GM23338 (cell line): ENCODE measurements around the gene ATOH8.

ENCODE experiments used
- CREB1 ChIP-seq: fragments of 250-450 bp; sonication (Bioruptor Pico); IDR thresholded peaks from 2 replicates; pipeline ENCODE4 v1.5.0; 2020; ENCODE audit warnings: low read depth, mild to moderate bottlenecking, moderate library complexity
- ETS1 ChIP-seq: IDR thresholded peaks from 2 replicates; pipeline ENCODE4 v1.6.1; 2016; ENCODE audit warnings: antibody characterized with exemption
- EZH2 ChIP-seq: fragments of 200-600 bp; sonication (generic); IDR thresholded peaks from one replicate; pipeline ENCODE4 v1.8.0; 2017; ENCODE audit warnings: antibody characterized with exemption, mild to moderate bottlenecking, low read depth; ENCODE audit not compliant: unreplicated experiment
- EZH2phosphoT487 ChIP-seq: fragments of 200-600 bp; sonication (generic); IDR thresholded peaks from one replicate; pipeline ENCODE4 v1.8.1; 2018; ENCODE audit warnings: antibody characterized with exemption; ENCODE audit not compliant: unreplicated experiment
- JUNB ChIP-seq: IDR thresholded peaks from one replicate; pipeline ENCODE4 v1.6.1; 2016; ENCODE audit warnings: antibody characterized with exemption; ENCODE audit not compliant: unreplicated experiment
- NANOG ChIP-seq: IDR thresholded peaks from 2 replicates; pipeline ENCODE4 v1.6.1; 2016; ENCODE audit warnings: antibody characterized with exemption, borderline replicate concordance
- POLR2AphosphoS5 ChIP-seq: IDR thresholded peaks from 2 replicates; pipeline ENCODE4 v1.6.1; 2016; ENCODE audit warnings: antibody characterized with exemption, low read depth
- STAT1 ChIP-seq: IDR thresholded peaks from one replicate; pipeline ENCODE4 v1.6.1; 2016; ENCODE audit warnings: antibody characterized with exemption; ENCODE audit not compliant: unreplicated experiment
- ZNF114 ChIP-seq: fragments of 250-450 bp; sonication (Bioruptor Pico); IDR thresholded peaks from 2 replicates; pipeline ENCODE4 v1.5.0; 2020; ENCODE audit warnings: mild to moderate bottlenecking, moderate library complexity
- ZNF331 ChIP-seq: fragments of 250-450 bp; sonication (Bioruptor Pico); IDR thresholded peaks from 2 replicates; pipeline ENCODE4 v1.5.0; 2020; ENCODE audit warnings: low read depth, mild to moderate bottlenecking, moderate library complexity
- TF ChIP-seq, protein P1 (sequence below): IDR thresholded peaks from one replicate; pipeline ENCODE4 v1.6.1; 2018; ENCODE audit warnings: antibody characterized with exemption; ENCODE audit not compliant: unreplicated experiment
- TF ChIP-seq, protein P2 (sequence below), 2 experiments: fragments of 200-600 bp in 1 of 2; sonication (generic) in 1 of 2; conservative IDR thresholded peaks; 2 replicates each; pipeline versions ENCODE4 v1.5.1 to v1.6.1; 2016 to 2017; ENCODE audit warnings: antibody characterized with exemption in 2 of 2, low read depth in 2 of 2, mild to moderate bottlenecking in 2 of 2, moderate library complexity in 1 of 2
- TF ChIP-seq, protein P3 (sequence below): fragments of 250-450 bp; sonication (Bioruptor Pico); IDR thresholded peaks from 2 replicates; pipeline ENCODE4 v1.5.0; 2020; ENCODE audit warnings: mild to moderate bottlenecking, moderate library complexity

DNA sequence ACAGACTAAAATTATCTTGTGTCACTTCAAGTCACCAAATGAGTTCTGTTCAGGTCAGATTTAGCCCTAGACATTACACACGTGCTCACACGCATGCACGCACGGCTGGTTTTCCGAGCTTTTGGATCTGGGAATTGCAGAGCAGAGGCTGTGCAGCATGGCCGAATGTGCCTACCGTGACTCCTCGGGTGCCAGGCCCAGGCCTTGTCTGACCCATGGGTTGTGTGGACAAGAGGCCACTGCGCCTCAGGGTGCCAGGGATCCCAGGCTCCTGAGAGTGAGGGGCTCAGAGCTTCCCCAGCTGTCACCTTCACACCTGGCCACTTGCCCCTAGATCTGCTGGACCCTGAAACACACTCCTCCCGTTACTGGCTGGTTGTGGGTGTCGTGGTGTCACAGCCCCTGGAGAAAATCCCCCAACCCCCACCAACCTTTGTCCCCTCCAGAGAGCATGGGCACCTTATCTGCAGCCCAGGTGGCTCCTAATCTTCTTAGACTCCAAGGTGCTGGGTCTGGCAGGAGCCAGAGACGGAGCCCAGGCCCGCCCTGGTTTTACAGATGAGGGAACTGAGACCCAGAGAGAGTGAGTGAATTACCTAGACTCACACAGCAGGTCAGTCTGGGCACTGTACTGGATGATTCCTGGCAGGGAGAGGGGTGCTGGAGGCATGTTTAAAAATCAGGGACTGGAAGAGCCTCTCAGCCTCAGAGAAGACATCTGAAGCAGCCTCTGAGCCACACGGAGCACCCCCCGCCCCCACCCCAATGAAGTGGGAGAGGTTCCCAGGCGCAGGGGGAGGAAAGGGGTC, 56.8 kb downstream of the ATOH8 start:
- TF ChIP-seq STAT1, result no peak
- TF ChIP-seq EZH2, result no peak
- TF ChIP-seq, protein P1, sequence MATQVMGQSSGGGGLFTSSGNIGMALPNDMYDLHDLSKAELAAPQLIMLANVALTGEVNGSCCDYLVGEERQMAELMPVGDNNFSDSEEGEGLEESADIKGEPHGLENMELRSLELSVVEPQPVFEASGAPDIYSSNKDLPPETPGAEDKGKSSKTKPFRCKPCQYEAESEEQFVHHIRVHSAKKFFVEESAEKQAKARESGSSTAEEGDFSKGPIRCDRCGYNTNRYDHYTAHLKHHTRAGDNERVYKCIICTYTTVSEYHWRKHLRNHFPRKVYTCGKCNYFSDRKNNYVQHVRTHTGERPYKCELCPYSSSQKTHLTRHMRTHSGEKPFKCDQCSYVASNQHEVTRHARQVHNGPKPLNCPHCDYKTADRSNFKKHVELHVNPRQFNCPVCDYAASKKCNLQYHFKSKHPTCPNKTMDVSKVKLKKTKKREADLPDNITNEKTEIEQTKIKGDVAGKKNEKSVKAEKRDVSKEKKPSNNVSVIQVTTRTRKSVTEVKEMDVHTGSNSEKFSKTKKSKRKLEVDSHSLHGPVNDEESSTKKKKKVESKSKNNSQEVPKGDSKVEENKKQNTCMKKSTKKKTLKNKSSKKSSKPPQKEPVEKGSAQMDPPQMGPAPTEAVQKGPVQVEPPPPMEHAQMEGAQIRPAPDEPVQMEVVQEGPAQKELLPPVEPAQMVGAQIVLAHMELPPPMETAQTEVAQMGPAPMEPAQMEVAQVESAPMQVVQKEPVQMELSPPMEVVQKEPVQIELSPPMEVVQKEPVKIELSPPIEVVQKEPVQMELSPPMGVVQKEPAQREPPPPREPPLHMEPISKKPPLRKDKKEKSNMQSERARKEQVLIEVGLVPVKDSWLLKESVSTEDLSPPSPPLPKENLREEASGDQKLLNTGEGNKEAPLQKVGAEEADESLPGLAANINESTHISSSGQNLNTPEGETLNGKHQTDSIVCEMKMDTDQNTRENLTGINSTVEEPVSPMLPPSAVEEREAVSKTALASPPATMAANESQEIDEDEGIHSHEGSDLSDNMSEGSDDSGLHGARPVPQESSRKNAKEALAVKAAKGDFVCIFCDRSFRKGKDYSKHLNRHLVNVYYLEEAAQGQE, result no peak
- TF ChIP-seq, protein P2, sequence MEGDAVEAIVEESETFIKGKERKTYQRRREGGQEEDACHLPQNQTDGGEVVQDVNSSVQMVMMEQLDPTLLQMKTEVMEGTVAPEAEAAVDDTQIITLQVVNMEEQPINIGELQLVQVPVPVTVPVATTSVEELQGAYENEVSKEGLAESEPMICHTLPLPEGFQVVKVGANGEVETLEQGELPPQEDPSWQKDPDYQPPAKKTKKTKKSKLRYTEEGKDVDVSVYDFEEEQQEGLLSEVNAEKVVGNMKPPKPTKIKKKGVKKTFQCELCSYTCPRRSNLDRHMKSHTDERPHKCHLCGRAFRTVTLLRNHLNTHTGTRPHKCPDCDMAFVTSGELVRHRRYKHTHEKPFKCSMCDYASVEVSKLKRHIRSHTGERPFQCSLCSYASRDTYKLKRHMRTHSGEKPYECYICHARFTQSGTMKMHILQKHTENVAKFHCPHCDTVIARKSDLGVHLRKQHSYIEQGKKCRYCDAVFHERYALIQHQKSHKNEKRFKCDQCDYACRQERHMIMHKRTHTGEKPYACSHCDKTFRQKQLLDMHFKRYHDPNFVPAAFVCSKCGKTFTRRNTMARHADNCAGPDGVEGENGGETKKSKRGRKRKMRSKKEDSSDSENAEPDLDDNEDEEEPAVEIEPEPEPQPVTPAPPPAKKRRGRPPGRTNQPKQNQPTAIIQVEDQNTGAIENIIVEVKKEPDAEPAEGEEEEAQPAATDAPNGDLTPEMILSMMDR (conservative IDR thresholded peaks at IDR 0.05; ENCODE audit: low read depth in 2 of 2), result no peak
- TF ChIP-seq POLR2AphosphoS5, result no peak
- TF ChIP-seq ZNF114 (CRISPR knock-in tag), result no peak
- no peak for TF ChIP-seq EZH2phosphoT487
- TF ChIP-seq CREB1 (CRISPR knock-in tag), result no peak
- TF ChIP-seq, protein P3, sequence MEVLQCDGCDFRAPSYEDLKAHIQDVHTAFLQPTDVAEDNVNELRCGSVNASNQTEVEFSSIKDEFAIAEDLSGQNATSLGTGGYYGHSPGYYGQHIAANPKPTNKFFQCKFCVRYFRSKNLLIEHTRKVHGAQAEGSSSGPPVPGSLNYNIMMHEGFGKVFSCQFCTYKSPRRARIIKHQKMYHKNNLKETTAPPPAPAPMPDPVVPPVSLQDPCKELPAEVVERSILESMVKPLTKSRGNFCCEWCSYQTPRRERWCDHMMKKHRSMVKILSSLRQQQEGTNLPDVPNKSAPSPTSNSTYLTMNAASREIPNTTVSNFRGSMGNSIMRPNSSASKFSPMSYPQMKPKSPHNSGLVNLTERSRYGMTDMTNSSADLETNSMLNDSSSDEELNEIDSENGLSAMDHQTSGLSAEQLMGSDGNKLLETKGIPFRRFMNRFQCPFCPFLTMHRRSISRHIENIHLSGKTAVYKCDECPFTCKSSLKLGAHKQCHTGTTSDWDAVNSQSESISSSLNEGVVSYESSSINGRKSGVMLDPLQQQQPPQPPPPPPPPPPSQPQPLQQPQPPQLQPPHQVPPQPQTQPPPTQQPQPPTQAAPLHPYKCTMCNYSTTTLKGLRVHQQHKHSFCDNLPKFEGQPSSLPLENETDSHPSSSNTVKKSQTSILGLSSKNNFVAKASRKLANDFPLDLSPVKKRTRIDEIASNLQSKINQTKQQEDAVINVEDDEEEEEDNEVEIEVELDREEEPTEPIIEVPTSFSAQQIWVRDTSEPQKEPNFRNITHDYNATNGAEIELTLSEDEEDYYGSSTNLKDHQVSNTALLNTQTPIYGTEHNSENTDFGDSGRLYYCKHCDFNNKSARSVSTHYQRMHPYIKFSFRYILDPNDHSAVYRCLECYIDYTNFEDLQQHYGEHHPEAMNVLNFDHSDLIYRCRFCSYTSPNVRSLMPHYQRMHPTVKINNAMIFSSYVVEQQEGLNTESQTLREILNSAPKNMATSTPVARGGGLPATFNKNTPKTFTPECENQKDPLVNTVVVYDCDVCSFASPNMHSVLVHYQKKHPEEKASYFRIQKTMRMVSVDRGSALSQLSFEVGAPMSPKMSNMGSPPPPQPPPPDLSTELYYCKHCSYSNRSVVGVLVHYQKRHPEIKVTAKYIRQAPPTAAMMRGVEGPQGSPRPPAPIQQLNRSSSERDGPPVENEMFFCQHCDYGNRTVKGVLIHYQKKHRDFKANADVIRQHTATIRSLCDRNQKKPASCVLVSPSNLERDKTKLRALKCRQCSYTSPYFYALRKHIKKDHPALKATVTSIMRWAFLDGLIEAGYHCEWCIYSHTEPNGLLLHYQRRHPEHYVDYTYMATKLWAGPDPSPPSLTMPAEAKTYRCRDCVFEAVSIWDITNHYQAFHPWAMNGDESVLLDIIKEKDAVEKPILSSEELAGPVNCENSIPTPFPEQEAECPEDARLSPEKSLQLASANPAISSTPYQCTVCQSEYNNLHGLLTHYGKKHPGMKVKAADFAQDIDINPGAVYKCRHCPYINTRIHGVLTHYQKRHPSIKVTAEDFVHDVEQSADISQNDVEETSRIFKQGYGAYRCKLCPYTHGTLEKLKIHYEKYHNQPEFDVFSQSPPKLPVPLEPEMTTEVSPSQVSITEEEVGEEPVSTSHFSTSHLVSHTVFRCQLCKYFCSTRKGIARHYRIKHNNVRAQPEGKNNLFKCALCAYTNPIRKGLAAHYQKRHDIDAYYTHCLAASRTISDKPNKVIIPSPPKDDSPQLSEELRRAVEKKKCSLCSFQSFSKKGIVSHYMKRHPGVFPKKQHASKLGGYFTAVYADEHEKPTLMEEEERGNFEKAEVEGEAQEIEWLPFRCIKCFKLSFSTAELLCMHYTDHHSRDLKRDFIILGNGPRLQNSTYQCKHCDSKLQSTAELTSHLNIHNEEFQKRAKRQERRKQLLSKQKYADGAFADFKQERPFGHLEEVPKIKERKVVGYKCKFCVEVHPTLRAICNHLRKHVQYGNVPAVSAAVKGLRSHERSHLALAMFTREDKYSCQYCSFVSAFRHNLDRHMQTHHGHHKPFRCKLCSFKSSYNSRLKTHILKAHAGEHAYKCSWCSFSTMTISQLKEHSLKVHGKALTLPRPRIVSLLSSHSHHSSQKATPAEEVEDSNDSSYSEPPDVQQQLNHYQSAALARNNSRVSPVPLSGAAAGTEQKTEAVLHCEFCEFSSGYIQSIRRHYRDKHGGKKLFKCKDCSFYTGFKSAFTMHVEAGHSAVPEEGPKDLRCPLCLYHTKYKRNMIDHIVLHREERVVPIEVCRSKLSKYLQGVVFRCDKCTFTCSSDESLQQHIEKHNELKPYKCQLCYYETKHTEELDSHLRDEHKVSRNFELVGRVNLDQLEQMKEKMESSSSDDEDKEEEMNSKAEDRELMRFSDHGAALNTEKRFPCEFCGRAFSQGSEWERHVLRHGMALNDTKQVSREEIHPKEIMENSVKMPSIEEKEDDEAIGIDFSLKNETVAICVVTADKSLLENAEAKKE, result no peak
- TF ChIP-seq ETS1, result no peak
- TF ChIP-seq ZNF331 (CRISPR knock-in tag), result no peak
- no peak for TF ChIP-seq JUNB
- TF ChIP-seq NANOG, result no peak
